ENCODE data around the gene POLD4. TPM values are rescaled to one million over a fixed set of nuclear protein-coding genes. Genes with fewer than 3 reads are reported as not detected.

Gene POLD4
- polyA plus RNA-seq, 1 experiment, result 45.9 TPM

DNA sequence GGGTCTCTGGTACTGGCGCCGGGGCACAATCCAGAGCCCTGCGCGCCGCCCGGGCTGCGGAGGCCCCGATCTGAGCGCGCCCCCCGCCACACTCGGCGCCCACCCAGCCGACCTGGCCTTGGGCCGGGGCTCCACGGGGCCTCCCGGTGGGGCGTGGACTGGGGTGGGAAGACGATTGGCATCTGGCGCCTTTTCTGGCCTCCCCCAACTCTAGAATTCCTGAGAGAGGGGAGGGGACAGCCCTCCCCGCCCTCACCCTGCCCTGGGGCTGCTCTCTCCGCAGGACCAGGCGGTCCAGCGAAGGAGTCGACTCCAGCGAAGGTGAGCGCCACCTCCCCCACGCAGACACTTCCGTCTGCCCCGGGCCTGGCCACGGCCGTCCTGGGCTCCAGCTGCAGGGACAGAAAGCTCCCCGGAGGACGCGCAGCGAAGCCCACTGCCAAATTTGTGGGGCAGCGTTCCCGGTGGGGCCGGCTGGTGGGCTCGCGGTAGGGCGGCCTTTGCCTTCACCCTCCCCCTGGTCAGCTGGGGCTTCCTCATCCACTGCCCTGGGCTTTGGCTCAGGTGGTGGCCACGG, 49.4 kb downstream of the POLD4 start:
- Histone ChIP-seq H3K27ac (ENCODE audit: low read depth, low read length) (no peak overlapping the region), H3K27me3 (ENCODE audit: control insufficient read depth, insufficient read depth, low read length) (no peaks in the 10 kb centered on the region), H3K4me3 (ENCODE audit: low read depth, low read length) (peak overlapping the region; percentile 79), H3K9me3 (ENCODE audit: control insufficient read depth, insufficient read depth, low read length) (no peaks in the 10 kb centered on the region; the same call in 1 of the 2 replicates)
- ChIA-PET CTCF (interaction anchor here (2.0 to 2.3 kb wide), 2 partner anchors 13 to 14 kb away, joined by 7 to 9 read pairs; no protein-coding TSS in a partner anchor), POLR2A (interaction anchor here (0.8 to 2.1 kb wide), 4 partner anchors 14 to 64 kb away, joined by 4 to 13 read pairs (median 4); partner anchors contain the start of gene ANKRD13D)
- TF ChIP-seq, protein P1, sequence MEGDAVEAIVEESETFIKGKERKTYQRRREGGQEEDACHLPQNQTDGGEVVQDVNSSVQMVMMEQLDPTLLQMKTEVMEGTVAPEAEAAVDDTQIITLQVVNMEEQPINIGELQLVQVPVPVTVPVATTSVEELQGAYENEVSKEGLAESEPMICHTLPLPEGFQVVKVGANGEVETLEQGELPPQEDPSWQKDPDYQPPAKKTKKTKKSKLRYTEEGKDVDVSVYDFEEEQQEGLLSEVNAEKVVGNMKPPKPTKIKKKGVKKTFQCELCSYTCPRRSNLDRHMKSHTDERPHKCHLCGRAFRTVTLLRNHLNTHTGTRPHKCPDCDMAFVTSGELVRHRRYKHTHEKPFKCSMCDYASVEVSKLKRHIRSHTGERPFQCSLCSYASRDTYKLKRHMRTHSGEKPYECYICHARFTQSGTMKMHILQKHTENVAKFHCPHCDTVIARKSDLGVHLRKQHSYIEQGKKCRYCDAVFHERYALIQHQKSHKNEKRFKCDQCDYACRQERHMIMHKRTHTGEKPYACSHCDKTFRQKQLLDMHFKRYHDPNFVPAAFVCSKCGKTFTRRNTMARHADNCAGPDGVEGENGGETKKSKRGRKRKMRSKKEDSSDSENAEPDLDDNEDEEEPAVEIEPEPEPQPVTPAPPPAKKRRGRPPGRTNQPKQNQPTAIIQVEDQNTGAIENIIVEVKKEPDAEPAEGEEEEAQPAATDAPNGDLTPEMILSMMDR (IDR thresholded peaks at IDR 0.05; ENCODE audit: low read depth, low read length), result no peak
- no peak for DNase-seq (ENCODE audit: low read depth, low spot score)

GRCh38 chr11:67303132-67303834, 50.1 kb downstream of the POLD4 start, which contains the start of gene SSH3:
Gene SSH3, plus strand, starts transcription at chr11:67303530. Its CDS starts 96 bp downstream, at chr11:67303626.
- no peaks in the 10 kb centered on the region; the same call in 1 of the 2 replicates for H3K9me3 ChIP-seq (ENCODE audit: control insufficient read depth, insufficient read depth, low read length)
- no peak for DNase-seq (ENCODE audit: low read depth, low spot score)
- peak within 1 kb of the TSS; percentile 79 for H3K4me3 ChIP-seq (ENCODE audit: low read depth, low read length)
- H3K27me3 ChIP-seq (ENCODE audit: control insufficient read depth, insufficient read depth, low read length), result no peaks in the 10 kb centered on the region
- CTCF ChIA-PET, result interaction anchor here (0.9 to 2.0 kb wide), 3 partner anchors 14 to 41 kb away, joined by 5 to 7 read pairs (median 7); no protein-coding TSS in a partner anchor
- POLR2A ChIA-PET, result interaction anchor here (0.6 to 2.1 kb wide), 8 partner anchors 10 to 83 kb away, joined by 3 to 13 read pairs (median 4); partner anchors contain the start of gene ANKRD13D
- H3K27ac ChIP-seq (ENCODE audit: low read depth, low read length), result peak within 1 kb of the TSS; percentile 21
- TF ChIP-seq, protein P1 (IDR thresholded peaks at IDR 0.05; ENCODE audit: low read depth, low read length), result no peak

- no peaks in the 10 kb centered on the region; the same call in 1 of the 2 replicates for H3K9me3 ChIP-seq (ENCODE audit: control insufficient read depth, insufficient read depth, low read length)
- no peak for DNase-seq (ENCODE audit: low read depth, low spot score)
- no peaks in the 10 kb centered on the region for H3K27me3 ChIP-seq (ENCODE audit: control insufficient read depth, insufficient read depth, low read length)
- POLR2A ChIA-PET, result interaction anchor here (0.6 to 2.1 kb wide), 9 partner anchors 10 to 84 kb away, joined by 3 to 13 read pairs (median 4); partner anchors contain the start of gene ANKRD13D
- H3K27ac ChIP-seq (ENCODE audit: low read depth, low read length), result peak overlapping the region; percentile 21
- peak overlapping the region; percentile 79 for H3K4me3 ChIP-seq (ENCODE audit: low read depth, low read length)
- CTCF ChIA-PET, result interaction anchor here (0.8 to 2.0 kb wide), 4 partner anchors 15 to 79 kb away, joined by 3 to 7 read pairs (median 6); no protein-coding TSS in a partner anchor
- TF ChIP-seq, protein P1 (IDR thresholded peaks at IDR 0.05; ENCODE audit: low read depth, low read length), result no peak
Observed at GRCh38 chr11:67302571-67303131, 50.7 kb downstream of the POLD4 start.

GRCh38 chr11:67301951-67302516, 51.3 kb downstream of the POLD4 start:
- ChIA-PET CTCF (interaction anchor here (0.8 to 2.0 kb wide), 3 partner anchors 15 to 80 kb away, joined by 3 to 7 read pairs (median 7); no protein-coding TSS in a partner anchor), POLR2A (interaction anchor here (0.6 to 2.1 kb wide), 5 partner anchors 12 to 62 kb away, joined by 3 to 13 read pairs (median 4); partner anchors contain the start of gene ANKRD13D)
- no peaks in the 10 kb centered on the region; the same call in 1 of the 2 replicates for H3K9me3 ChIP-seq (ENCODE audit: control insufficient read depth, insufficient read depth, low read length)
- TF ChIP-seq, protein P1 (IDR thresholded peaks at IDR 0.05; ENCODE audit: low read depth, low read length), result no peak
- peak; percentile 33 for DNase-seq (ENCODE audit: low read depth, low spot score)
- H3K27ac ChIP-seq (ENCODE audit: low read depth, low read length), result no peak overlapping the region
- H3K27me3 ChIP-seq (ENCODE audit: control insufficient read depth, insufficient read depth, low read length), result no peaks in the 10 kb centered on the region
- H3K4me3 ChIP-seq (ENCODE audit: low read depth, low read length), result no peak overlapping the region

All from AG04450 (cell line).